Measurements from ENCODE around the gene NDC80. TPM values are rescaled to one million over a fixed set of nuclear protein-coding genes. Genes with fewer than 3 reads are reported as not detected.

NDC80 gene
- total and polyA plus RNA-seq, 9 of the 15 experiments (the other 6 are each of a cell fraction or from before 2014, with no cell fraction given), result 65.2 to 97.9 (median 83.3) TPM

GRCh38 chr18:2655954-2656236 lies 84.5 kb downstream of the NDC80 start (continued):
- no peak; the same call in 1 of the 2 replicates for TF ChIP-seq MGA (IDR thresholded peaks at IDR 0.05)
- no peak for TF ChIP-seq NUFIP1 (IDR thresholded peaks at IDR 0.05; ENCODE audit: partially characterized antibody)
- TF ChIP-seq EWSR1 (IDR thresholded peaks at IDR 0.05; ENCODE audit: borderline replicate concordance, low read depth, partially characterized antibody), result no peak
- TF ChIP-seq, protein P1, sequence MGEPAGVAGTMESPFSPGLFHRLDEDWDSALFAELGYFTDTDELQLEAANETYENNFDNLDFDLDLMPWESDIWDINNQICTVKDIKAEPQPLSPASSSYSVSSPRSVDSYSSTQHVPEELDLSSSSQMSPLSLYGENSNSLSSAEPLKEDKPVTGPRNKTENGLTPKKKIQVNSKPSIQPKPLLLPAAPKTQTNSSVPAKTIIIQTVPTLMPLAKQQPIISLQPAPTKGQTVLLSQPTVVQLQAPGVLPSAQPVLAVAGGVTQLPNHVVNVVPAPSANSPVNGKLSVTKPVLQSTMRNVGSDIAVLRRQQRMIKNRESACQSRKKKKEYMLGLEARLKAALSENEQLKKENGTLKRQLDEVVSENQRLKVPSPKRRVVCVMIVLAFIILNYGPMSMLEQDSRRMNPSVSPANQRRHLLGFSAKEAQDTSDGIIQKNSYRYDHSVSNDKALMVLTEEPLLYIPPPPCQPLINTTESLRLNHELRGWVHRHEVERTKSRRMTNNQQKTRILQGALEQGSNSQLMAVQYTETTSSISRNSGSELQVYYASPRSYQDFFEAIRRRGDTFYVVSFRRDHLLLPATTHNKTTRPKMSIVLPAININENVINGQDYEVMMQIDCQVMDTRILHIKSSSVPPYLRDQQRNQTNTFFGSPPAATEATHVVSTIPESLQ (CRISPR knock-in tag; IDR thresholded peaks at IDR 0.05), result 0 out of 2 replicates have a peak, but pooled peaks have one; percentile 19
- no peak for TF ChIP-seq ZNF668 (CRISPR knock-in tag; IDR thresholded peaks at IDR 0.05)
- TF ChIP-seq RFX5 (IDR thresholded peaks at IDR 0.05; ENCODE audit: low read depth, low read length), result no peak
- TF ChIP-seq ZBTB11 (CRISPR knock-in tag; IDR thresholded peaks at IDR 0.05), result peak in 1 of 3 experiments; percentile 57; a peak in 2 of 6 replicates
- TF ChIP-seq PTTG1 (tag; IDR thresholded peaks at IDR 0.05; ENCODE audit: low read depth), result no peak
- TF ChIP-seq KAT2B (IDR thresholded peaks at IDR 0.05; ENCODE audit: low read depth, low read length), result no peak
- TF ChIP-seq BRD4 (IDR thresholded peaks at IDR 0.05), result no peak
- 0 out of 4 replicates have a peak, but pooled peaks of 1 of the 2 experiments have one; percentile 50 for TF ChIP-seq HDAC1 (IDR thresholded peaks at IDR 0.05)

All from K562 (cell line).